HEK293 (cell line): ENCODE measurements around the gene C12orf56.

ENCODE experiments used
- CTCF ChIA-PET: fragments of 350-600 bp; formaldehyde crosslinking; extraction: SDS; loops from one replicate; lab custom pipeline; 2021; ENCODE audit warnings: antibody characterized with exemption; lab: Yijun Ruan, JAX
- POLR2A ChIA-PET: fragments of 300-600 bp; formaldehyde crosslinking; extraction: SDS; loops from one replicate; lab custom pipeline; 2020; ENCODE audit warnings: antibody characterized with exemption, inconsistent platforms; lab: Yijun Ruan, JAX
- H3K27ac ChIP-seq: fragments of 200-500 bp; sonication (Bioruptor generic); 2 replicates; pipeline ENCODE4 v1.5.1; 2014; ENCODE audit warnings: low read depth, low read length, control low read depth, inconsistent platforms; ENCODE audit errors: extremely low read depth
- H3K36me3 ChIP-seq, 2 experiments: fragments of 200-500 bp in 1 of 2; sonication (Bioruptor generic) in 1 of 2; 1 replicate in 1 of 2; 2 replicates in 1 of 2; pipeline ENCODE4 v1.5.1; 2014 to 2017; ENCODE audit warnings: inconsistent platforms in 2 of 2, low read length in 2 of 2; ENCODE audit not compliant: control insufficient read depth in 2 of 2, insufficient read depth in 1 of 2
- H3K4me1 ChIP-seq: fragments of 200-500 bp; sonication (Bioruptor generic); 2 replicates; pipeline ENCODE4 v1.5.1; 2014; ENCODE audit warnings: mild to moderate bottlenecking, low read length, inconsistent platforms; ENCODE audit not compliant: control insufficient read depth, insufficient read depth
- H3K4me3 ChIP-seq: 2 replicates; pipeline ENCODE4 v1.5.1; 2011; ENCODE audit warnings: low read depth, mild to moderate bottlenecking, control low read depth, low read length, moderate library complexity
- H3K9me3 ChIP-seq: fragments of 200-500 bp; sonication (Bioruptor generic); 2 replicates; pipeline ENCODE4 v1.5.1; 2014; ENCODE audit warnings: low read depth, low read length, inconsistent platforms; ENCODE audit not compliant: control insufficient read depth, insufficient read depth
- FEZF1 ChIP-seq: fragments of 450-650 bp; formaldehyde crosslinking; IDR thresholded peaks from 2 replicates; pipeline ENCODE4 v1.5.1; 2016; ENCODE audit warnings: missing biosample characterization, missing genetic modification characterization
- GLIS1 ChIP-seq: fragments of 450-650 bp; formaldehyde crosslinking; IDR thresholded peaks from 2 replicates; pipeline ENCODE4 v1.5.1; 2016; ENCODE audit warnings: missing biosample characterization, missing genetic modification characterization
- GLIS2 ChIP-seq: fragments of 450-650 bp; formaldehyde crosslinking; IDR thresholded peaks from 2 replicates; pipeline ENCODE4 v1.5.1; 2016; ENCODE audit warnings: missing biosample characterization, missing genetic modification characterization
- KLF1 ChIP-seq: fragments of 450-650 bp; formaldehyde crosslinking; IDR thresholded peaks from 2 replicates; pipeline ENCODE4 v1.5.1; 2016; ENCODE audit warnings: missing biosample characterization, missing genetic modification characterization
- SCRT1 ChIP-seq: fragments of 450-650 bp; formaldehyde crosslinking; IDR thresholded peaks from 2 replicates; pipeline ENCODE4 v1.5.1; 2016; ENCODE audit warnings: missing biosample characterization, missing genetic modification characterization, borderline replicate concordance
- SCRT2 ChIP-seq: fragments of 450-650 bp; formaldehyde crosslinking; IDR thresholded peaks from 2 replicates; pipeline ENCODE4 v1.5.1; 2016; ENCODE audit warnings: missing biosample characterization, missing genetic modification characterization
- ZBTB17 ChIP-seq: fragments of 450-650 bp; formaldehyde crosslinking; IDR thresholded peaks from 2 replicates; pipeline ENCODE4 v1.5.1; 2016; ENCODE audit warnings: missing biosample characterization, missing genetic modification characterization
- ZFP37 ChIP-seq: fragments of 450-650 bp; formaldehyde crosslinking; IDR thresholded peaks from 2 replicates; pipeline ENCODE4 v1.5.1; 2016; ENCODE audit warnings: missing biosample characterization, missing genetic modification characterization
- ZNF121 ChIP-seq: fragments of 450-650 bp; formaldehyde crosslinking; IDR thresholded peaks from 2 replicates; pipeline ENCODE4 v1.5.1; 2016; ENCODE audit warnings: missing biosample characterization, missing genetic modification characterization
- ZNF175 ChIP-seq: fragments of 450-650 bp; formaldehyde crosslinking; IDR thresholded peaks from 2 replicates; pipeline ENCODE4 v1.5.1; 2016; ENCODE audit warnings: missing biosample characterization, missing genetic modification characterization
- ZNF248 ChIP-seq: fragments of 450-650 bp; formaldehyde crosslinking; IDR thresholded peaks from 2 replicates; pipeline ENCODE4 v1.5.1; 2017; ENCODE audit warnings: missing biosample characterization, missing genetic modification characterization
- ZNF433 ChIP-seq: fragments of 450-650 bp; formaldehyde crosslinking; IDR thresholded peaks from 2 replicates; pipeline ENCODE4 v1.5.1; 2016; ENCODE audit warnings: missing biosample characterization, missing genetic modification characterization, low read depth
- ZNF600 ChIP-seq: fragments of 450-650 bp; formaldehyde crosslinking; IDR thresholded peaks from 2 replicates; pipeline ENCODE4 v1.5.1; 2016; ENCODE audit warnings: missing biosample characterization, missing genetic modification characterization
- ZNF623 ChIP-seq: fragments of 450-650 bp; formaldehyde crosslinking; IDR thresholded peaks from 2 replicates; pipeline ENCODE4 v1.5.1; 2016; ENCODE audit warnings: missing biosample characterization, missing genetic modification characterization
- ZNF629 ChIP-seq: fragments of 450-650 bp; formaldehyde crosslinking; IDR thresholded peaks from 2 replicates; pipeline ENCODE4 v1.5.1; 2017; ENCODE audit warnings: missing biosample characterization, missing genetic modification characterization
- ZNF658 ChIP-seq: fragments of 450-650 bp; formaldehyde crosslinking; IDR thresholded peaks from 2 replicates; pipeline ENCODE4; 2016; ENCODE audit warnings: missing biosample characterization, missing genetic modification characterization
- ZNF664 ChIP-seq: fragments of 450-650 bp; formaldehyde crosslinking; IDR thresholded peaks from 2 replicates; pipeline ENCODE4 v1.5.1; 2016; ENCODE audit warnings: missing biosample characterization, missing genetic modification characterization
- TF ChIP-seq, protein P1 (sequence below): fragments of 450-650 bp; formaldehyde crosslinking; IDR thresholded peaks from 2 replicates; pipeline ENCODE4 v1.5.1; 2017; ENCODE audit warnings: missing biosample characterization, missing genetic modification characterization
- TF ChIP-seq, protein P2 (sequence below): sonication (generic); formaldehyde crosslinking; IDR thresholded peaks from 2 replicates; pipeline ENCODE4 v1.8.1; 2022; ENCODE audit warnings: mild to moderate bottlenecking, moderate library complexity, missing genetic modification reagents
- TF ChIP-seq, protein P3 (sequence below): fragments of 450-650 bp; formaldehyde crosslinking; IDR thresholded peaks from 2 replicates; pipeline ENCODE4 v1.5.1; 2016; ENCODE audit warnings: missing biosample characterization, missing genetic modification characterization
- TF ChIP-seq, protein P4 (sequence below): fragments of 450-650 bp; formaldehyde crosslinking; IDR thresholded peaks from 2 replicates; pipeline ENCODE4 v1.5.1; 2017; ENCODE audit warnings: missing biosample characterization, missing genetic modification characterization
- TF ChIP-seq, protein P5 (sequence below): fragments of 450-650 bp; formaldehyde crosslinking; IDR thresholded peaks from 2 replicates; pipeline ENCODE4 v1.5.1; 2016; ENCODE audit warnings: missing biosample characterization, missing genetic modification characterization

The C12orf56 gene

DNA sequence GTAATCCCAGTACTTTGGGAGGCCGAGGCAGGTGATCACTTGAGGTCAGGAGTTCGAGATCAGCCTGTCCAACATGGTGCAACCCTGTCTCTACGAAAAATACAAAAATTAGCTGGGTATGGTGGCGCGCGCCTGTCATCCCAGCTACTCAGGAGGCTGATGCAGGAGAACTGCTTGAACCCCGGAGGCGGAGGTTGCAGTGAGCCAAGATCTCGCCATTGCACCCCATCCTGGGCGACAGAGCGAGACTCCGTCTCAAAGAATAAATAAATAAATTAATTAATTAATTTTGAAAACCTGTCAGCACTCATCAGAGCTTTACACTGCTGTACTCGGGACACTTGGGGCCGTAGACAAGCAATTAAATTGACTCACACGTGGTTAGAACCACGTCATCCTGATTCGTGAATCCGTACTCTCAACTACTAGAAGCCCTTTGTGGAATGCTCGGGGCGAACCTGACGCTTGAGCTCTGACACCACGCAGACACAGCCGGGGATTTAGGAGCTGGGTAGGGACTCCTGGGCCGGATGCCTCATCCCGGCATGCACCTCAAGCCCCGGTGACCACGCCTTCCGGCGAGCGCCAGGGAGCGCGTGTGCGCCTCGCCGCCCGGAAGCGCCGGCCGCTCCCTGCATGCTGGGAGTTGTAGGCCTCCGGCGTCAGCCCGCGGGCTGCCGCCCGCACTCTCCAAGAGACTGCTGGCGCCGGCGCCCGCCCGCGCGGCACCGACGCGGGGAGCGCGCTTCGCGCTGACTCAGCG lies 13.3 kb upstream of the C12orf56 start, which contains the start of gene XPOT (continued):
- TF ChIP-seq, protein P1, sequence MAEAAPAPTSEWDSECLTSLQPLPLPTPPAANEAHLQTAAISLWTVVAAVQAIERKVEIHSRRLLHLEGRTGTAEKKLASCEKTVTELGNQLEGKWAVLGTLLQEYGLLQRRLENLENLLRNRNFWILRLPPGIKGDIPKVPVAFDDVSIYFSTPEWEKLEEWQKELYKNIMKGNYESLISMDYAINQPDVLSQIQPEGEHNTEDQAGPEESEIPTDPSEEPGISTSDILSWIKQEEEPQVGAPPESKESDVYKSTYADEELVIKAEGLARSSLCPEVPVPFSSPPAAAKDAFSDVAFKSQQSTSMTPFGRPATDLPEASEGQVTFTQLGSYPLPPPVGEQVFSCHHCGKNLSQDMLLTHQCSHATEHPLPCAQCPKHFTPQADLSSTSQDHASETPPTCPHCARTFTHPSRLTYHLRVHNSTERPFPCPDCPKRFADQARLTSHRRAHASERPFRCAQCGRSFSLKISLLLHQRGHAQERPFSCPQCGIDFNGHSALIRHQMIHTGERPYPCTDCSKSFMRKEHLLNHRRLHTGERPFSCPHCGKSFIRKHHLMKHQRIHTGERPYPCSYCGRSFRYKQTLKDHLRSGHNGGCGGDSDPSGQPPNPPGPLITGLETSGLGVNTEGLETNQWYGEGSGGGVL (tag by site-specific recombination), result no peak
- no peak for TF ChIP-seq GLIS2 (tag by site-specific recombination)
- TF ChIP-seq SCRT2 (tag by site-specific recombination), result no peak
- TF ChIP-seq FEZF1 (tag by site-specific recombination), result no peak
- TF ChIP-seq GLIS1 (tag by site-specific recombination), result peak; percentile 9; the same call in 1 of the 2 replicates
- TF ChIP-seq ZNF629 (tag by site-specific recombination), result peak; percentile 80
- TF ChIP-seq, protein P2, sequence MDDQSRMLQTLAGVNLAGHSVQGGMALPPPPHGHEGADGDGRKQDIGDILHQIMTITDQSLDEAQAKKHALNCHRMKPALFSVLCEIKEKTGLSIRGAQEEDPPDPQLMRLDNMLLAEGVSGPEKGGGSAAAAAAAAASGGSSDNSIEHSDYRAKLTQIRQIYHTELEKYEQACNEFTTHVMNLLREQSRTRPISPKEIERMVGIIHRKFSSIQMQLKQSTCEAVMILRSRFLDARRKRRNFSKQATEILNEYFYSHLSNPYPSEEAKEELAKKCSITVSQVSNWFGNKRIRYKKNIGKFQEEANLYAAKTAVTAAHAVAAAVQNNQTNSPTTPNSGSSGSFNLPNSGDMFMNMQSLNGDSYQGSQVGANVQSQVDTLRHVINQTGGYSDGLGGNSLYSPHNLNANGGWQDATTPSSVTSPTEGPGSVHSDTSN, result 0 out of 2 replicates have a peak, but pooled peaks have one; percentile 29
- no peak for TF ChIP-seq ZNF623 (tag by site-specific recombination)
- TF ChIP-seq ZNF248 (tag by site-specific recombination), result no peak
- no peak for TF ChIP-seq SCRT1 (tag by site-specific recombination)
- no peak for TF ChIP-seq ZNF664 (tag by site-specific recombination)
- TF ChIP-seq ZNF600, result peak; percentile 56
- TF ChIP-seq ZFP37, result no peak
- TF ChIP-seq ZNF658 (tag by site-specific recombination), result no peak
- no peak for TF ChIP-seq ZNF433 (tag by site-specific recombination)
- no peak for TF ChIP-seq ZNF121 (tag by site-specific recombination)

DNA sequence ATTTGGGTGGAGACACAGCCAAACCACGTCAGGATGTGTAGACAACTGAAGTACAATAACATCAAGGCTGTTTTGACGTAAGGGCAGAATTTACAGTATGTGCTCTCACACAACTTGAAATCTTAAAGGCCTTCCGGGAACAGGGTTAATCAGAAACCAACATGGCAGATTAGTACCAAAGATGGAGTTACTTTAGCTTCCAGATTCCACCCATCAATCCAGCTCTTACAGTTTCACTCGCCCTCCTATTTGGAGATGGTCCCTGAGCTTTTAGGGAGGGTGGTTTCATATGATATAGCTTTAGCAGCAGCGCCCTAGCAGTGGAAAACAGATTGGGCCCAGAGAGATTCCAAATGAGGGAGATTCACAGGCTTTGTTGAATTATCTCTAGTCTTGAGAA lies 11.6 kb upstream of the C12orf56 start:
- H3K36me3 ChIP-seq, result no peaks in the 10 kb centered on the region
- no peaks in the 10 kb centered on the region for H3K9me3 ChIP-seq
- H3K27ac ChIP-seq, result no peak overlapping the region
- ChIA-PET POLR2A (no interaction called here), CTCF (no interaction called here)
- no peak for TF ChIP-seq ZNF175 (tag by site-specific recombination)
- no peak overlapping the region for H3K4me3 ChIP-seq
- H3K4me1 ChIP-seq, result no peaks in the 10 kb centered on the region

DNA sequence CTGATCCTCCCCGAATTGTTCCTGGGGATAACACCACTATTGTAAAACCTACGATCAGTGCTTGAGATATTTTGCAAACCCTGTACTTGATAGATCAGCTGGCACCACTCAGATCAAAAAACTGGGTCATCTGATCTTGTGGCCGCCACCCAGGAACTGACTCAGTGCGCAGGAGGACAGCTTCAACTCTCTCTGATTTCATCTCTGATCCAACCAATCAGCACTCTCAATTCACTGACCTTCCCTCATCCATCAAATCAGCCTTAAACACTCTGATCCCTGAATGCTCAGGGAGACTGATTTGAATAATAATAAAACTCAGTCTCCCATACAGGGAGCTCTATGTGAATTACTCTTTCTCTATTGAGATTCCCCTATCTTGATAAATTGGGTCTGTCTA lies 9.5 kb upstream of the C12orf56 start:
- ChIA-PET CTCF (no interaction called here), POLR2A (no interaction called here)
- Histone ChIP-seq H3K4me1 (no peaks in the 10 kb centered on the region), H3K27ac (no peak overlapping the region), H3K4me3 (no peak overlapping the region), H3K36me3 (no peaks in the 10 kb centered on the region), H3K9me3 (no peaks in the 10 kb centered on the region)
- TF ChIP-seq, protein P3, sequence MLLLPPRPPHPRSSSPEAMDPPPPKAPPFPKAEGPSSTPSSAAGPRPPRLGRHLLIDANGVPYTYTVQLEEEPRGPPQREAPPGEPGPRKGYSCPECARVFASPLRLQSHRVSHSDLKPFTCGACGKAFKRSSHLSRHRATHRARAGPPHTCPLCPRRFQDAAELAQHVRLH (tag by site-specific recombination), result no peak
- TF ChIP-seq, protein P4, sequence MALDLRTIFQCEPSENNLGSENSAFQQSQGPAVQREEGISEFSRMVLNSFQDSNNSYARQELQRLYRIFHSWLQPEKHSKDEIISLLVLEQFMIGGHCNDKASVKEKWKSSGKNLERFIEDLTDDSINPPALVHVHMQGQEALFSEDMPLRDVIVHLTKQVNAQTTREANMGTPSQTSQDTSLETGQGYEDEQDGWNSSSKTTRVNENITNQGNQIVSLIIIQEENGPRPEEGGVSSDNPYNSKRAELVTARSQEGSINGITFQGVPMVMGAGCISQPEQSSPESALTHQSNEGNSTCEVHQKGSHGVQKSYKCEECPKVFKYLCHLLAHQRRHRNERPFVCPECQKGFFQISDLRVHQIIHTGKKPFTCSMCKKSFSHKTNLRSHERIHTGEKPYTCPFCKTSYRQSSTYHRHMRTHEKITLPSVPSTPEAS, result no peak
- TF ChIP-seq ZBTB17 (peak; percentile 23; the same call in 1 of the 2 replicates), ZNF600 (no peak), KLF1 (tag by site-specific recombination) (no peak)
- TF ChIP-seq, protein P5, sequence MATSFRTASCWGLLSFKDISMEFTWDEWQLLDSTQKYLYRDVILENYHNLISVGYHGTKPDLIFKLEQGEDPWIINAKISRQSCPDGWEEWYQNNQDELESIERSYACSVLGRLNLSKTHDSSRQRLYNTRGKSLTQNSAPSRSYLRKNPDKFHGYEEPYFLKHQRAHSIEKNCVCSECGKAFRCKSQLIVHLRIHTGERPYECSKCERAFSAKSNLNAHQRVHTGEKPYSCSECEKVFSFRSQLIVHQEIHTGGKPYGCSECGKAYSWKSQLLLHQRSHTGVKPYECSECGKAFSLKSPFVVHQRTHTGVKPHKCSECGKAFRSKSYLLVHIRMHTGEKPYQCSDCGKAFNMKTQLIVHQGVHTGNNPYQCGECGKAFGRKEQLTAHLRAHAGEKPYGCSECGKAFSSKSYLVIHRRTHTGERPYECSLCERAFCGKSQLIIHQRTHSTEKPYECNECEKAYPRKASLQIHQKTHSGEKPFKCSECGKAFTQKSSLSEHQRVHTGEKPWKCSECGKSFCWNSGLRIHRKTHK (tag by site-specific recombination), result no peak
